SK-N-MC (cell line): Measurements from ENCODE around the gene IL7R.

ENCODE experiments used
- EZH2 ChIP-seq: fragments of 200-600 bp; sonication (generic); IDR thresholded peaks from one replicate; pipeline ENCODE4 v1.6.1; 2017; ENCODE audit warnings: antibody characterized with exemption
- FOXP2 ChIP-seq: optimal IDR thresholded peaks from 2 replicates; pipeline ENCODE3; 2011; ENCODE audit warnings: mild to moderate bottlenecking, moderate library complexity; ENCODE audit not compliant: insufficient read depth; ENCODE audit errors: extremely low read length, control extremely low read depth
- POLR2AphosphoS5 ChIP-seq: IDR thresholded peaks from 2 replicates; pipeline ENCODE4 v1.6.1; 2012; ENCODE audit warnings: mild to moderate bottlenecking, low read depth, low read length, borderline replicate concordance

GRCh38 chr5:35861718-35862117 lies 5.0 kb downstream of the IL7R start:
- TF ChIP-seq EZH2 (no peak), POLR2AphosphoS5 (no peak), FOXP2 (no peak)
